Osteocyte (in vitro differentiated cells): ENCODE measurements around the gene B3GNT7. TPM values are rescaled to one million over a fixed set of nuclear protein-coding genes. Genes with fewer than 3 reads are reported as not detected.

ENCODE experiments used
- DNase-seq: peaks from one replicate; pipeline ENCODE4 v3.0.0; 2021; ENCODE audit warnings: mixed read lengths; ENCODE audit not compliant: unreplicated experiment; ENCODE audit errors: extremely low spot score
- H3K27ac Mint-ChIP-seq: one replicate; pipeline ENCODE4 v1.8.0; 2021; ENCODE audit warnings: mild to moderate bottlenecking, mixed read lengths; ENCODE audit not compliant: unreplicated experiment
- H3K27me3 Mint-ChIP-seq: one replicate; pipeline ENCODE4 v1.8.0; 2021; ENCODE audit warnings: mixed read lengths; ENCODE audit not compliant: unreplicated experiment
- H3K36me3 Mint-ChIP-seq: one replicate; pipeline ENCODE4 v1.8.0; 2021; ENCODE audit warnings: mixed read lengths; ENCODE audit not compliant: unreplicated experiment
- H3K4me1 Mint-ChIP-seq: one replicate; pipeline ENCODE4 v1.8.0; 2021; ENCODE audit warnings: mixed read lengths; ENCODE audit not compliant: unreplicated experiment
- H3K4me3 Mint-ChIP-seq: one replicate; pipeline ENCODE4 v1.8.0; 2021; ENCODE audit warnings: mild to moderate bottlenecking, moderate library complexity, mixed read lengths; ENCODE audit not compliant: unreplicated experiment
- H3K9me3 Mint-ChIP-seq: one replicate; pipeline ENCODE4 v1.8.0; 2021; ENCODE audit warnings: mixed read lengths; ENCODE audit not compliant: unreplicated experiment
- total RNA-seq: library from RNA; stranded (reverse); gene quantifications from 2 replicates; pipeline ENCODE4 v1.2.1, GENCODE V29; 2021
- TF ChIP-seq, protein P1 (sequence below): fragments of 200-600 bp; sonication (generic); IDR thresholded peaks from 2 replicates; pipeline ENCODE4 v1.5.0; 2021; ENCODE audit warnings: antibody characterized with exemption, mild to moderate bottlenecking, moderate library complexity

Gene B3GNT7
- total RNA-seq, 1 donor from 2014 or later = 1.1 TPM

DNA sequence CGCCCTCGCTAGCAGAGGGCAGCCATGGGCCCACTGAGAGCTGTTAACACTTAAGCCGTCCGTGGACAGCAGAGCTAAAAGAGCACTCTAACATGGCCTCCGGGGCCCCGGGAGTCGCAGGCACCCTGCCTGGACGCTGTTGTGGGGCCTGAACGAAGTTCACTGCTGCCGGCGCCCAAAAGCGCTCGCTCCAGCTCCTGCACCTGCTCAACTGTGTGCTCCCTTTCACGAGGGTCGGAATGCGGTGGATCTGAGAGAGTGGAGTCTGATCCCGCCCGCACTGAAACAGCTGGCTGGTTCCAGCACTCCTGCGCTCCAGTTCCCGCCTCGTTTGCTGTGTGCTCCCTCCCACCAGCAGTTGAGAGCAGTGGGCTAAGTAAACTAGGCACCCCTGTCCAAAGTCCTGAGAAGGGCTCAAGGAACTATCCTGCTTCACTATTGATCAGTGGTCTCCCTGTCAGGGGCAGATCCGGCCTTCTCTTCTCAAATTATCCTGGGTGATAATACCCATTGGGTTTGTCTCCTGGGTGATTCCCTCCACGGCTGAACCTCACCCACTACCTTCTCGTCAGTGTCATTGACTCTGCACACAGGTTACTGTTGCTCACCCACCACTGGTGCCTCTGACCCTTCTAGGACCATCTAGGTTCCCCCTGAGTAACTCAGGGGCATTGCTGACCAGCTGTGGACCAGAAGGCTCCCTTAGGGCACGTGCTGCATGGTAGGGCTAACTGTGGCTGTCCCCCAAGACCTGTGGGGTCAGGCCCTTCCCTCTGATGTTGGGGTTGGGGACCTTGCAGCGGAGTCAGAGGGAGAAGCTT, 23.5 kb downstream of the B3GNT7 start:
- H3K9me3 Mint-ChIP-seq = no peaks in the 10 kb centered on the region
- no peak overlapping the region for H3K27ac Mint-ChIP-seq
- DNase-seq = no peak
- H3K36me3 Mint-ChIP-seq = no peaks in the 10 kb centered on the region
- peaks cover 5% of the 10 kb centered on the region for H3K4me1 Mint-ChIP-seq
- no peak overlapping the region for H3K4me3 Mint-ChIP-seq
- no peaks in the 10 kb centered on the region for H3K27me3 Mint-ChIP-seq
- TF ChIP-seq, protein P1, sequence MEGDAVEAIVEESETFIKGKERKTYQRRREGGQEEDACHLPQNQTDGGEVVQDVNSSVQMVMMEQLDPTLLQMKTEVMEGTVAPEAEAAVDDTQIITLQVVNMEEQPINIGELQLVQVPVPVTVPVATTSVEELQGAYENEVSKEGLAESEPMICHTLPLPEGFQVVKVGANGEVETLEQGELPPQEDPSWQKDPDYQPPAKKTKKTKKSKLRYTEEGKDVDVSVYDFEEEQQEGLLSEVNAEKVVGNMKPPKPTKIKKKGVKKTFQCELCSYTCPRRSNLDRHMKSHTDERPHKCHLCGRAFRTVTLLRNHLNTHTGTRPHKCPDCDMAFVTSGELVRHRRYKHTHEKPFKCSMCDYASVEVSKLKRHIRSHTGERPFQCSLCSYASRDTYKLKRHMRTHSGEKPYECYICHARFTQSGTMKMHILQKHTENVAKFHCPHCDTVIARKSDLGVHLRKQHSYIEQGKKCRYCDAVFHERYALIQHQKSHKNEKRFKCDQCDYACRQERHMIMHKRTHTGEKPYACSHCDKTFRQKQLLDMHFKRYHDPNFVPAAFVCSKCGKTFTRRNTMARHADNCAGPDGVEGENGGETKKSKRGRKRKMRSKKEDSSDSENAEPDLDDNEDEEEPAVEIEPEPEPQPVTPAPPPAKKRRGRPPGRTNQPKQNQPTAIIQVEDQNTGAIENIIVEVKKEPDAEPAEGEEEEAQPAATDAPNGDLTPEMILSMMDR = no peak

DNA sequence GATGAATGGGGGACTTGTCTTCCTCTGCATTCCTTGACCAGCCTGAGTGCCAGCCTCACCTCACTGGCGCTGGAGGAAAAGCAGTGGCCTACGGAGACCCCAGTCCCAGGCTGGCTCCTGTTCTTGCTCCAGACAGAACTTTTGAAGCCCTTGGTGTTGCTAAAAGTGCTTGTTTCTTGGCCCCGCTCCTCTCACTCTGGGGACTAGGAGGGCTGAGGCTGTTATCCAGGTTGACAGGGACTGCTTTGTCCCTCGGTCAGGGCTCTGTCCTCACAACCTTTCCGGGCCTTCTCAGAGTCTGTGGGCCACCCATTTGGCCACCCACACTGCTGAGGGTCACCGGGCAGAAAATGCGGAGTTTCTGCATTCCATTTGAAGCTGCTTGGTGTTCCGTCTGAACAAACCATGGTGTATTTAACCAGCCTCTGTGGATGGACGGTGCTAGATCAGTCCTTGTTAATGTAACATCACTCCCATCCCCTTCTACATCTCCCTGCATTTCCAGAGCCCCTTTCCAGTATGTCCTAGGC, 25.6 kb downstream of the B3GNT7 start:
- H3K27me3 Mint-ChIP-seq = no peaks in the 10 kb centered on the region
- H3K4me3 Mint-ChIP-seq = no peak overlapping the region
- DNase-seq = no peak
- H3K9me3 Mint-ChIP-seq = no peaks in the 10 kb centered on the region
- no peak overlapping the region for H3K27ac Mint-ChIP-seq
- no peaks in the 10 kb centered on the region for H3K36me3 Mint-ChIP-seq
- TF ChIP-seq, protein P1 = no peak
- H3K4me1 Mint-ChIP-seq = no peaks in the 10 kb centered on the region

DNA sequence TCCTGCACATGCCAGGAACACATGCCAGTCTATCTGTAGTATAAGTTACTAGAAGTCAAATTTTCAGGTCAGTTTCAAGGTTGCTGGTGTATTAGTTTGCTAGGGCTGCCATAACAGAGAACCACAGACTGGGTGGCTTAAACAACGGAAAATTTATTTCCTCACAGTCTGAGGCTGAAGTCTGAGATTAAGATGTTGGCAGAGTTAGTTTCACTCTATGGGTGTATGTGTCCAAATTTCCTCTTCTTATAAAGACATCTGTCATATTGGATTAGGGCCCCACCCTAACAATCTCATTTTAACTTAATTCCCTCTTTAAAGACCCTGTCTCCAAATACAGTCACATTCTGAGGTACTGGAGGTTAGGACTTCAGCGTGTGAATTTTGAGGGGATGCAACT, 26.5 kb downstream of the B3GNT7 start:
- no peaks in the 10 kb centered on the region for H3K9me3 Mint-ChIP-seq
- H3K4me3 Mint-ChIP-seq = no peak overlapping the region
- no peaks in the 10 kb centered on the region for H3K27me3 Mint-ChIP-seq
- no peaks in the 10 kb centered on the region for H3K36me3 Mint-ChIP-seq
- no peaks in the 10 kb centered on the region for H3K4me1 Mint-ChIP-seq
- H3K27ac Mint-ChIP-seq = no peak overlapping the region
- DNase-seq = no peak
- TF ChIP-seq, protein P1 = no peak

DNA sequence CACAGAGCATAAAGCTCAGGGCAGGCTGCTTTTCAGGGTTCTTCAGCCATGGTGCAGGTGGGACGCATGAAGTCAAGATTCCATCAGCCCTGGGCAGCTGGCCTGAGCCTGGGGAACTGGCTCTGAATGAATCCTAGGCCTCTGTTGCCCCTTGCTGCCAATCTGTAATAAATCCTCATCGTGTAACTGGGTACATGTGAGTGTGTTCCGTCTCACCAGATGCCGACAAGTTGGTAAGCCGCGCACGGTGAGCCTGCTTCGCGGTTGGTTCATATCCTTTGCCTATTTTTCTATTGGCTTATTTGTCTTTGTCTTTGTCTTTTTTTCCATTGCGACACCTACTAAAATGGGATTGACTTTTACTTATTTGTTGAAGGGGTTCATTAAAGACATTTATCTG, 27.7 kb downstream of the B3GNT7 start:
- no peak for DNase-seq
- Mint-ChIP-seq H3K4me3 (no peak overlapping the region), H3K27me3 (no peaks in the 10 kb centered on the region), H3K9me3 (no peaks in the 10 kb centered on the region), H3K27ac (no peak overlapping the region), H3K36me3 (no peaks in the 10 kb centered on the region), H3K4me1 (no peaks in the 10 kb centered on the region)
- TF ChIP-seq, protein P1 = no peak

DNA sequence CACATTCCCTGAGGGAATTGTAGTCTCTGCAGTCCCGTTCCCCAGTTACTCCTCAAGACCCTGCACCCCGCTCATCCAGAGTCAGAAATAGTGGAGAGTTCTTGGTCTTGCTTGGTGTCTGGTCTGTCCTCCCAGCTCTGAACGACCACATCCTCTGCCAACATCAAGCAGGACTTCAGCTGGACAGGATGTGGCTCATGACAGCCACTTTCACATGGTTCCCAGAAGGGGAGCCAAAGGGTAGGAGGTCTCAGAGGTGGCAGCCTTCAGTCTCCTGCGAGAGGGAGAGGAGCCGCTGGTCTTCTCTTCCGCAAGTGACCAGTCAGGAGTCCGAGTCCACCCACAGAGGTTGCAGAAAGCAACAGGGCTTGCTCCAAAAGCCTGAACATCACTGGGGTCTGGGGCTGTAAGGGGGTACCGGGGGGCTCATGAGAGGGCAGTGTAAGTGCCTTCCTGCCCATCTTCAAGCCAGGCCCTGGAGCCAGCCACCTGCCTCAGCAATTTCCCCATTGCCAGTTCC, 29.8 kb downstream of the B3GNT7 start:
- no peak overlapping the region for H3K27ac Mint-ChIP-seq
- no peaks in the 10 kb centered on the region for H3K36me3 Mint-ChIP-seq

More for the DNA sequence above, 29.8 kb downstream of the B3GNT7 start:
- no peak overlapping the region for H3K4me3 Mint-ChIP-seq
- H3K9me3 Mint-ChIP-seq = no peaks in the 10 kb centered on the region
- no peaks in the 10 kb centered on the region for H3K27me3 Mint-ChIP-seq
- no peak for DNase-seq
- no peaks in the 10 kb centered on the region for H3K4me1 Mint-ChIP-seq
- TF ChIP-seq, protein P1 = no peak
